ENCODE data around the gene LDLRAD3.

The LDLRAD3 gene

GRCh38 chr11:35968386-35969088 lies 24.7 kb downstream of the LDLRAD3 start:
- no peak overlapping the region for H3K4me2 ChIP-seq (ENCODE audit: low read length)
- H2AFZ ChIP-seq: no peak overlapping the region
- no peak for TF ChIP-seq CTCF (IDR thresholded peaks at IDR 0.05)
- no peaks in the 10 kb centered on the region for H3K36me3 ChIP-seq (ENCODE audit: control insufficient read depth, insufficient read depth, low read length)
- no peaks in the 10 kb centered on the region for H3K9me3 ChIP-seq (ENCODE audit: control insufficient read depth, low read length)
- no peaks in the 10 kb centered on the region for H3K27me3 ChIP-seq (ENCODE audit: control insufficient read depth, insufficient read depth, low read length)
- no peaks in the 10 kb centered on the region for H3K79me2 ChIP-seq
- no peak overlapping the region for H3K4me3 ChIP-seq (ENCODE audit: low read depth, low read length)
- no peak overlapping the region for H3K9ac ChIP-seq
- H3K4me1 ChIP-seq: no peaks in the 10 kb centered on the region
- H3K27ac ChIP-seq: no peak overlapping the region

- Histone ChIP-seq H3K36me3 (ENCODE audit: control insufficient read depth, insufficient read depth, low read length) (no peaks in the 10 kb centered on the region), H2AFZ (no peak overlapping the region), H3K9me3 (ENCODE audit: control insufficient read depth, low read length) (no peaks in the 10 kb centered on the region), H3K9ac (no peak overlapping the region), H3K4me2 (ENCODE audit: low read length) (no peak overlapping the region), H3K4me1 (no peaks in the 10 kb centered on the region), H3K27ac (no peak overlapping the region), H3K27me3 (ENCODE audit: control insufficient read depth, insufficient read depth, low read length) (no peaks in the 10 kb centered on the region), H3K79me2 (no peaks in the 10 kb centered on the region), H3K4me3 (ENCODE audit: low read depth, low read length) (no peak overlapping the region)
- no peak for TF ChIP-seq CTCF (IDR thresholded peaks at IDR 0.05)
Observed at GRCh38 chr11:35969089-35970042, 25.5 kb downstream of the LDLRAD3 start.

GRCh38 chr11:35970445-35970844 lies 26.6 kb downstream of the LDLRAD3 start:
- Histone ChIP-seq H3K27me3 (ENCODE audit: control insufficient read depth, insufficient read depth, low read length) (no peaks in the 10 kb centered on the region), H3K9ac (no peak overlapping the region), H3K4me2 (ENCODE audit: low read length) (no peak overlapping the region), H3K4me3 (ENCODE audit: low read depth, low read length) (no peak overlapping the region), H3K9me3 (ENCODE audit: control insufficient read depth, low read length) (no peaks in the 10 kb centered on the region), H3K4me1 (no peaks in the 10 kb centered on the region), H3K27ac (no peak overlapping the region), H3K79me2 (no peaks in the 10 kb centered on the region), H3K36me3 (ENCODE audit: control insufficient read depth, insufficient read depth, low read length) (no peaks in the 10 kb centered on the region), H2AFZ (no peak overlapping the region)
- TF ChIP-seq CTCF (IDR thresholded peaks at IDR 0.05): no peak

GRCh38 chr11:35971841-35972422 lies 28.1 kb downstream of the LDLRAD3 start:
- Histone ChIP-seq H3K9me3 (ENCODE audit: control insufficient read depth, low read length) (no peaks in the 10 kb centered on the region), H3K27ac (no peak overlapping the region), H3K79me2 (no peaks in the 10 kb centered on the region), H3K27me3 (ENCODE audit: control insufficient read depth, insufficient read depth, low read length) (no peaks in the 10 kb centered on the region), H3K4me1 (no peaks in the 10 kb centered on the region), H3K4me3 (ENCODE audit: low read depth, low read length) (no peak overlapping the region), H3K36me3 (ENCODE audit: control insufficient read depth, insufficient read depth, low read length) (no peaks in the 10 kb centered on the region), H2AFZ (no peak overlapping the region), H3K4me2 (ENCODE audit: low read length) (no peak overlapping the region), H3K9ac (no peak overlapping the region)
- no peak for TF ChIP-seq CTCF (IDR thresholded peaks at IDR 0.05)
